Left colon (tissue), 2 donors: ENCODE measurements around the gene RETREG1. TPM values are rescaled to one million over a fixed set of nuclear protein-coding genes. Genes with fewer than 3 reads are reported as not detected.
A peak's percentile ranks its signal among the peaks of the same experiment; 100 is the strongest.
"Not testable (repeated sequence)": the region's sequence is repeated elsewhere in the genome, so short reads cannot be mapped to it uniquely, and the experiment has no call there.

Source experiments
- ATAC-seq: fragments of 200-7000 bp; cut with Tn5 transposase; one replicate; pipeline ENCODE4 v1.9.1; 2020; ENCODE audit warnings: mild to moderate bottlenecking, moderate library complexity
- DNase-seq, 2 donors: peaks; one replicate each; pipeline ENCODE4 v3.0.0-alpha.2; 2020
- intact Hi-C, 2 donors: fragments of 100-400 bp; cut with DNase I in 1 of 2; cut with micrococcal nuclease in 1 of 2; formaldehyde crosslinking; loops; one replicate each; pipeline versions ENCODE4 v1.11.2 to v1.14.0; 2022; cut with DNase I, micrococcal nuclease
- long read RNA-seq: library from polyadenylated mRNA; unstranded; transcript quantifications from one replicate; pipeline ENCODE4 v2.0.0, GENCODE V29; 2021
- total RNA-seq, 2 donors: library from RNA; stranded (reverse); fragmentation: NEBNext Ultra II Directional; extraction: Animal tissue kit (Norgen Biotek cat#: 25700); gene quantifications; one replicate each; pipeline ENCODE4 v1.2.1, GENCODE V29; 2021
- donor health status: DM: no; HTN: no; CAD: no.
- donor health status: DM: yes; HTN: yes; CAD: no.

Gene RETREG1
- 100 to 1,000 TPM in 1 of 2 donors, 10 to 100 TPM in 1; 63.7 to 100 TPM for total RNA-seq
- long read RNA-seq, transcript RETREG1-202 (7 exons, 3,145 nt), result major isoform, 33 of 65 reads
- long read RNA-seq, transcript RETREG1-201 (9 exons, 3,268 nt), result minor isoform, 12 of 65 reads
- long read RNA-seq, partial matches to known transcripts, result 0 of 65 reads
- long read RNA-seq, other reads (novel, unspliced or antisense), result 19 of 65 reads

- DNase-seq, result peak; percentile 63 to 81
- intact Hi-C loops, result no loop called here
- ATAC-seq, result peak; percentile 88
Observed at GRCh38 chr5:16616536-16617273, at the start of gene RETREG1. RETREG1 (minus strand) TSS chr5:16616997; CDS start chr5:16616971, 26 bp downstream.

- ATAC-seq (peak; percentile 75), DNase-seq (peak; percentile 29 to 43)
- intact Hi-C loops, result loop anchor here in 1 of 2 donors (10.0 kb wide), 1 partner anchor 182 kb away; no protein-coding TSS in a partner anchor
Observed at GRCh38 chr5:16666130-16666882, 49.5 kb upstream of the RETREG1 start.

DNA sequence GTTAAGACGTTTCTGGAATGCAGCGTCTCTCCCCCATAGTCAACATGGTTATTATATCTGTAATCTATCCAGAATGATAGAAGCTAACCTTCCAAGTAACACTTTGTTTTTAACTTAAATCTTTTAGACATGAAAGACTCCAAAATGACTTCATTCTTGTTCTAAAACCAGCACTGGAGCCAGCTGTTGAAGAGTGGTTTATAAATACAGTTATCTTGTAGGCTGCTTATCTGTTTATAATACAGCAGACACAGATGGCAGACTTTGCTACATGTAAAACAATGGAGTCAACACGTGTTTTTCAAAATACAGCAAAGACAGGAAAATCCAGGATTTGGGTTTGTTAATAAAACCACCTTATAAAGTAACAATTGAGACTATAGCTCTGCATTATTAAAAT is 48.8 kb upstream of the RETREG1 start:
- no peak for ATAC-seq
- DNase-seq, result no peak
- intact Hi-C loops, result loop anchor here in 1 of 2 donors (10.0 kb wide), 1 partner anchor 181 kb away; no protein-coding TSS in a partner anchor

GRCh38 chr5:16664368-16664767 is 47.6 kb upstream of the RETREG1 start:
- ATAC-seq, result no peak
- intact Hi-C loops, result loop anchor here in 1 of 2 donors (10.0 kb wide), 1 partner anchor 180 kb away; no protein-coding TSS in a partner anchor

DNA sequence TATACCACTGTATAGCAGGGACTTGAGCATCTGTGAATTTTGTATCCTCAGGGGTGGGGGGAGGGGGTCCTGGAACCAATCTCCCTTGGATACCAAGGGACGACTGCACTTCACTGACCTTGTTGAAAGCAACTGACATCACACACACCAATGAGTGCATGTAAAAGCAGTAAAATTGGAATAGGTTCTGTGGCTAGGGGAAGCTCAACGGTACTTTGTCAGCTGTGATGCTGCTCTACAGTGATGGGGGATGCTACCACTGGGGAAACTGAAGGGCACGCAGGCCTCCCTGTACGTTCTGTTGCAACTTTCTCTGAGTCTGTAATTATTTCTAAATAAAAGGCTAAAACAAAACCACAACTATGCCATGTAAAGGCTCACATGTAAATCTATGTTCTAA is 47.0 kb upstream of the RETREG1 start:
- ATAC-seq, result no peak
- no peak for DNase-seq
- intact Hi-C loops, result loop anchor here in 1 of 2 donors (10.0 kb wide), 1 partner anchor 179 kb away; no protein-coding TSS in a partner anchor

More at GRCh38 chr5:16664368-16664767, 47.6 kb upstream of the RETREG1 start:
- no peak for DNase-seq

GRCh38 chr5:16661713-16662112 is 44.9 kb upstream of the RETREG1 start:
- intact Hi-C loops, result loop anchor here in 1 of 2 donors (10.0 kb wide), 1 partner anchor 177 kb away; no protein-coding TSS in a partner anchor
- ATAC-seq (no peak), DNase-seq (no peak)

DNA sequence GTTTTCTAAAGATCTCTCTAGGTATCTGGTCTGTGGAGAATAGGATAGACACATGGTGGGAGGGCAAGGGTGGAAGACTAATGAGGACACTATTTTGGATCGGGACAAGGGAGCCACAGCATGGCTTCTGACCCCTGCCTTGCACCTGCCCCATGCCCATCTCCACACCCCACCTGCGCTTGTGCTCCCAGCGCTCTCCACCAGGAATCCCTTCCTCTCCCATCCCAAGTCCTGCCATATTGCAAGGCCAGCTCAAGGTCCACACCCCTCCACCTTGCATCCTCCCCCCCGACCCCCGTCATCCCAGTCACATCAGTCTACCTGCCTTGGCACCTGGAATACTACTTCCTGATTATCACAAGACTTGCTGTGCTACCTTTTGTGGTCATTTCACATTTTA is 44.2 kb upstream of the RETREG1 start:
- intact Hi-C loops, result loop anchor here in 1 of 2 donors (10.0 kb wide), 1 partner anchor 176 kb away; no protein-coding TSS in a partner anchor
- DNase-seq, result no peak
- ATAC-seq, result no peak

DNA sequence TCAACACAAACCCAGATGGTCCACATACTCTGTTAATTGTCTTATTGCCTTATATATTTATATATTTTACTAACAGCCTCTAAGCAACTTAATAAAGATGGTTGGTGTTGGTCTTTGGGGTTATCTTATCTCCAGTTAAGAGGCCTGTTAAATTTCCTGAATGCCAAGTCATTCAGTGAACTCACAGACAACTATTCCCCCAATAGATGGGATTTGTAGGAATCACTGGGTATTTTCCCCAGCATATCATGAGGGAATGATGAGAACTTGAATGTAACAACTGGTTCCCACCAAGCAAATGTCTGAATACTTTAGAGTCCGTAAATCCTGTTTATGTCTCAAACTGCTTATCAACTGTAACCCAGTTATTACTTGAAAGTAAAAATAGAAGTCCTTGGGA is 42.7 kb upstream of the RETREG1 start:
- no peak for DNase-seq
- intact Hi-C loops, result no loop called here
- no peak for ATAC-seq

- DNase-seq, result no peak
- no peak for ATAC-seq
- intact Hi-C loops, result no loop called here
Observed at GRCh38 chr5:16656561-16657191, 39.9 kb upstream of the RETREG1 start.

- intact Hi-C loops, result no loop called here
- ATAC-seq, result no peak
Observed at GRCh38 chr5:16654647-16655334, 38.0 kb upstream of the RETREG1 start.

GRCh38 chr5:16648739-16649138 is 31.9 kb upstream of the RETREG1 start:
- ATAC-seq, intact Hi-C loops, DNase-seq: not testable (repeated sequence)

More at GRCh38 chr5:16654647-16655334, 38.0 kb upstream of the RETREG1 start:
- no peak for DNase-seq

DNA sequence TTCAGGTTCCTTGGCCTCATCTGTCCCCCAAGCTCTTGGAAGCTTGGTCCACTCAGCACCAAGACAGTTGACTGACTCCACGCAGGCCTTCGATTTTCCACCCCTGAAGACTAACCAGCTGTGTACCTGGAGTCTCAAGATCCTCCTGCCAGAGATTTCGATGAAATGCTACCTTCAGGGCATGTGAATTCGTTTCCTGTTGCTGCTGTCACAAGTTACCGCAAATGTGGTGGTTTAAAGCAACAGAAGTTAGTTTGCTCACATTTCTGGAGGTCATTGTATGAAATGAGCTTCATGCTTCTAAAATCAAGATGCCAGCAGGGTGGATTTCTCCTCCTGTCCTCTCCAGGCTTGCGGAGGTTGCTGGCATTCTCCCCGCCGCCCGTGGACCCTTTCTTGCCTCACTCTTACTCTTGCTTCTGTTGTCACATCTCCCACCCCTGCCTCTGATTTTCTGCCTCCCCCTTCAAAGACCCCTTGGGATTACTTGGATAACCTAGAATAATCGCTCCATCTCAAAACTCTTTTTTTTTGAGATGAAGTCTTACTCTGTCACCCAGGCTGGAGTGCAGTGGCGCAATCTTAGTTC is 27.6 kb upstream of the RETREG1 start:
- DNase-seq, result no peak
- intact Hi-C loops, result no loop called here
- no peak for ATAC-seq

- DNase-seq (no peak), ATAC-seq (no peak)
- intact Hi-C loops, result no loop called here
Observed at GRCh38 chr5:16642867-16643266, 26.1 kb upstream of the RETREG1 start.

DNA sequence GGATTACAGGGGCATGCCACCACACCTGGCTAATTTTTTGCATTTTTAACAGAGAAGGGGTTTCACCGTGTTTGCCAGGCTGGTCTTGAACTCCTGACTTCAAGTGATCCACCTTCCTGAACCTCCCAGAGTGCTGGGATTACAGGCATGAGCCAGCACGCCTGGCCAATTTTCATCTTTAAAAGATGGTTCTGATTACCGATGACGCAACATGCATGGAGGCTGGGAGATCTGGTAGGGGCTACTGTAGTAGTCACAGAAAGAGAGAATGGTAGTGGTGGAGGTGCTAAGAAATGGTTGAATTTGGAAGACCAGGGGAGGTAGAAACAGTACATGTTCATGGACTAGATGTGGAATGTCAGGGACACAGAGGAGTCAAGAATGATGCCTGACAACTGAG is 22.4 kb upstream of the RETREG1 start:
- ATAC-seq, result no peak
- intact Hi-C loops, result no loop called here
- DNase-seq, result no peak

DNA sequence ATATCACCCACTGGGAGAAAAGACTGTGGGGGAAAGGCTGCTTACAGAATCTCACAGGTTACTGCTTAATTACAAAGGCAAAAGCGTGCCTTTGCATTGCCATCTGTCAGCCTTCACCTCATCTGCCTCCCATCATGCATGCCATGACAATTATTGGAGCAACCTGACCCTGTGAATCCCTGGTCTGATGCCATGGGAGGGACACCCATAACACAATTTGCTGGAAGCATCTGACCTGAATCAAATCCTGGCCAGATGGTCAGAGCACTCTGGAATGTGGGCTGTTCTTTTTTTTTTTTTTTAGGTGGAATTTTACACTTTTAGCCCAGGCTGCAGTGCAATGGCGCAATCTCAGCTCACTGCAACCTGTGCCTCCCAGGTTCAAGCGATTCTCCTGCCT is 11.6 kb upstream of the RETREG1 start:
- DNase-seq, result no peak
- intact Hi-C loops, result no loop called here
- no peak for ATAC-seq

DNA sequence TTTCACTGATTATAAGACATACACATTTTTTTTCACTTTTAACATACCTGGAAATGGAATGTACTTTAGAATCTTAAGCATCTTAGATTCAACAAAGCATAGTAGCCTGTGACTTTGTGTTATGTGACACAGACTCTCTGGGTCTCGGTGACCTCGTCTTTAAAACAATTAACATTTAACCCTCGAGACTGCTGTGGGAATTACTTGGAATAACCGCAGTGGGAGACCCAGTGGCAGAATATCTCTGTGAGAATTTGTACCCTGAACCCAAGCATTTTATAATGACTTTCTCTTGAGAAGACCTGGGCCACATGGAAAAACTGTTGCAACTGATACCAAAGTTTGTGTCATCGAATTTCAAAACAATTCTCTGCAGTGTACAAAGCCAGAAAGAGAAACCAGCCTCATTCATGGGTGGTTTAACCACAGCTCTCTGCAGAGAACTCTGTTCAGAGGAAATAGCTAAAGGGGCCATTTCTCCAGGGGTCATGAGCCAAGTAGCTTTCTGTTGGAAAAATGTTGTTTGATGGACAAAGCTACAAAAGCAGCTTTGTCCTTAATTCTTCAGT is 10.0 kb upstream of the RETREG1 start:
- intact Hi-C loops, result no loop called here
- no peak for DNase-seq
- ATAC-seq, result no peak

DNA sequence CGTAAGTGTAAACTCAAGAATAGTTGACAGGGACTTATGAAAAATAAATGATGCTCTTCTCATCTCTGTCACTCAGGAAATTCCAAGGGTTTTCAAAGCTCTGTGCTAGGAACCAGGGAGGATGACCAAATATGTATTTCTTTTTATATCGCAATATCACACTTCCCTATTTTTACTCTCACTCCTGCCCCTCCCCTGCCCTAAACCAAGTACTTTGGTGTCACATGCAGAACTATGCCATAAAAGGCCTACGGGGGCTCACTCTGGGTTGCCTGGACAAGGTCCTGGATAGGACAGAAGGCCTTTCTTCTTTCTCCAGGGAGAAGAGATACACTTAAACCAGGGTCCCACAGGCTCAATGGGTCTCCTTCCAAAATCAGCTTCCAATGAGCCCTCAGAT is 8.3 kb upstream of the RETREG1 start:
- intact Hi-C loops, result no loop called here
- ATAC-seq, result no peak

GRCh38 chr5:16619136-16619535 is 2.3 kb upstream of the RETREG1 start:
- DNase-seq (no peak), ATAC-seq (no peak)
- intact Hi-C loops, result no loop called here

More for the DNA sequence above, 8.3 kb upstream of the RETREG1 start:
- no peak for DNase-seq
